Activated naive CD4-positive, alpha-beta T cell treated with Interleukin-2 at 50 U/mL for 16 hours (primary cell): ENCODE measurements around the gene TDRD15.
"Not testable (repeated sequence)": the region's sequence is repeated elsewhere in the genome, so short reads cannot be mapped to it uniquely, and the experiment has no call there.

Experiments
- DNase-seq: peaks from one replicate; pipeline ENCODE4 v3.0.0-alpha.2; 2020

TDRD15 gene

GRCh38 chr2:21123473-21124393 is at the start of gene TDRD15:
TDRD15 (plus strand) TSS chr2:21123968; CDS start chr2:21137468, 13,500 bp downstream.
- no peak for DNase-seq

- no peak for DNase-seq
Measured at GRCh38 chr2:21078296-21078695, 45.5 kb upstream of the TDRD15 start.

GRCh38 chr2:21083482-21083881 is 40.3 kb upstream of the TDRD15 start:
- DNase-seq: no peak

- no peak for DNase-seq
Measured at GRCh38 chr2:21084401-21084800, 39.4 kb upstream of the TDRD15 start.

- no peak for DNase-seq
Measured at GRCh38 chr2:21092308-21092869, 31.4 kb upstream of the TDRD15 start.

GRCh38 chr2:21095178-21095577 is 28.6 kb upstream of the TDRD15 start:
- no peak for DNase-seq

- no peak for DNase-seq
Measured at GRCh38 chr2:21095714-21096113, 28.1 kb upstream of the TDRD15 start.

DNA sequence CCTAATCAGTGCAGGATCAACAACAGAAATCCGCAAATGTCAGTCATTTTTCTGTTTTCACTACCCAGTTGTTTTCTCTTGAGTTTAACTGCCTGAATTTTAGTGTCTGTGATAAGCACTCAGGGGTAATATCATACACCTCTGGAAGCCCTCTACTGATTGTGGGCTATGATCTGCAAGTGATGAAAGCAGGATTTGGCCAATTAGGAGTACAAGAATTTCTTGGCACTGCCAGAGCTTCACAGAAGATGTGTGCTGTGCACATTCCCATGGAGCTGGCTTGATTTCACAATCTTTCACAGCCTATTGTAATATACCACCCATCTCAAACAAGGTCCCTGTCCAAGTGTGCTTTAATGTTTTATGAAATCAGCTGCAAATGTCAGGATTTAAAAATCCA is 27.3 kb upstream of the TDRD15 start:
- DNase-seq: no peak

GRCh38 chr2:21097331-21097730 is 26.4 kb upstream of the TDRD15 start:
- DNase-seq: no peak

- DNase-seq: no peak
Measured at GRCh38 chr2:21098294-21098693, 25.5 kb upstream of the TDRD15 start.

GRCh38 chr2:21099281-21099907 is 24.4 kb upstream of the TDRD15 start:
- no peak for DNase-seq

GRCh38 chr2:21101514-21102155 is 22.1 kb upstream of the TDRD15 start:
- not testable (repeated sequence) for DNase-seq

DNA sequence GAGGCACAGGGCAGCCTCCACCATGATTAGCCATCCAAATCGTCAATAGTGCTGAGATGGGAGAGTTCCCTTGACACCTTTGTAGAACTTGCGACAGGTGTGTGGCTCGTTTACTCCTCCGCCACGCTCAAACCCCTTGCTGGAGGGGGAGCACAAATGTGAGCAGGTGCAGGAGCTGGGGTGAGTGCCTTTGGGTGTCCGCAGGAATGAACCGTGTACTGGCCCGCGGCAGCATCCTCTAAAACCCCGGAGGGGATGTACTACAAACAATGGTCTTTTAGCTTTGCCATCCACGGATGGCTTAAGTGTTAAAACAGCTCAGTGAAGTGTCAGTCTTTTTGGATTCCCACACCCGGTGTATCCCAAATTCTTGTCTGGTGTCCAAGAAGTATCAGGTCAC is 21.4 kb upstream of the TDRD15 start:
- DNase-seq: no peak

DNA sequence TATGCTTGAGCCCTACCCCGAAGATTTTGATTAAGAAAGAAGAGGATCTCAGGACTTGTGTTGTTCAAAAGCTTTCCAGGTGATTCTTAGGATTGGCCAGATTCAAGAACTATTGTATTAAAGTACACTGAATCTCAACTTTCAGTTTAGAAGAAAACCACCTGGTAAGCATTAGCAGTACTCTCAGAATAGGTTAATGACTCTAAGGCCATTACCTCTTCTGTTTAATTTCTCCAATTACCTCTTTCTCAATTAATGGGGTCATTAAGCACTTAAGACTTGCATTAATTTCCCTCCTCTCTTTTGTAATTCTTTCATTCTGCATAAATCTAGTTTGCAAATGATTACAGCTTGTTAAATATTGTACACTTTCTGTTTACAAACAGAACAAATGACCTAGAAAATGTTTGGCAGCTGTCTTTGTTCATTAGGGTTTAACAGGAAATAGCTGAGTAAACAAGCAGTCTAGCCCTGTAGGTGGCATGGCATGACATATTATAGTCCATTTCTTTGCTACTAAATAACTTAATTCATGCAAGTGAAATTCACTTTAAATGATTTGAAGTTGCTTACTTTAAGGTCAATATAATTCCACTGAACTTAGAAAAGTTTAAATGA is 20.4 kb upstream of the TDRD15 start:
- no peak for DNase-seq

DNA sequence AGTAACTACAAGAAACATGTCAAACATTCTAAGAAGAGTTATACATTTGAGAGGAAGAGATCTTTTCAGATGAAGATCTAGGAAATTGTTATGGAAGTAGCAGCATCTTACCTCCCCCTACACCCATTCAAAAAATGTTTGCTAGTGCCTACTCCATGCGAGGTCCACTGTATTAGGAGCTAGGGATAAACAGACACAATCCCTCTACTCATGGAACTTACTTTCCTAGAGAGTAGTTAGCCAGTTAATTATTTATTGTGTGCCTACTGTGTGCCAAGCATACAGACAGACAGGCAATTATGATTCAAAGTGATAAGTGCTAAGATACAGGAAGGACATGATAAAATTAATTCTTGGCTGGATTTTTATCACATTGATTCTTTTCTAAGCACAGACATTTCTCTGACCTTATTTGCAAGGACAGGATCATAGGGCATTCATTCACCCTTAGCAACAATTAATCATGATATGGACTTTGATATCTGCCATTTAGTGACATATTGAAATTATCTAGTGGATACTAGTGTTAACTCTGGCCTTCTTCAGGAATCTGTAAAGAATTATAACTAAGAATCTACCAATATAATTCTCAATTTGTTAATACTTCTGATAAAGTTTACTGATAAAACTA is 19.6 kb upstream of the TDRD15 start:
- DNase-seq: no peak

DNA sequence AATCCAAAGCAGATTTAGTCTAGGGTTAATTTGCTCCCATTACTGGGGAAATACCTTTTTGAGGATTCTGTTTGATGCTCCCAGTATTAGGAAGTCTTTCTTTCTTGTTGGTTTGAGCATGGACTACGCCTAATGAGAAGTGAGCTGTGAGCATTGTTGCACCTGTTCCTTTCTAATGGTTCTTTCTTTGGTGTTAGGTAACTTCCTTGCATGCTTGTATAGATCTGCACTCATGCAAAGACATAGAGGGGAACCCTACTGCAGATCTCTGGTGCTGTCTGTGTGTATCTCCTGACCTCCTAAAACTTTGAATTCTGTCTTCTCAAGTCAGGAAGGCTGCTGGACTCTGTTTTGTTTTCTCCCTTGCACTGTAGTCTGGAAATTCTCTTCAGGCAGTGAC is 12.8 kb upstream of the TDRD15 start:
- no peak for DNase-seq

DNA sequence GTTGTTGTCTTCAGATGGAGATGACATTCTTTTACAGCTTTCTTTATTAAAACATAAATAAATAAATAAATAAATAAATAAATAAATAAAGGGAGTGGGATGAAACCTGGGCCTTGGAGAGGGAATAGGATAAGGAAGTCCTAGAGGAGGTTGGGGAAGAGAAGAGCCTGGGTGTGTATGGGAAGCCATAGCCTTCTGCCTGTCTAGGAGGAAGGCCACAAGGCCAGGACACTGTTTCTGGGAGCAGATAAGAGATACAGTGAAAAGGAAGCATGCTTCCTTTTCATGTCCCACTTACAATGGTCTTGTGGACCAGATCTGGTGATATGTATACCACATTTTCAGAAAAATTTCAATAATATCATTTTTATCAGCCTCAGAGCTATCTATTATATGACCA is 6.1 kb upstream of the TDRD15 start:
- DNase-seq: no peak

DNA sequence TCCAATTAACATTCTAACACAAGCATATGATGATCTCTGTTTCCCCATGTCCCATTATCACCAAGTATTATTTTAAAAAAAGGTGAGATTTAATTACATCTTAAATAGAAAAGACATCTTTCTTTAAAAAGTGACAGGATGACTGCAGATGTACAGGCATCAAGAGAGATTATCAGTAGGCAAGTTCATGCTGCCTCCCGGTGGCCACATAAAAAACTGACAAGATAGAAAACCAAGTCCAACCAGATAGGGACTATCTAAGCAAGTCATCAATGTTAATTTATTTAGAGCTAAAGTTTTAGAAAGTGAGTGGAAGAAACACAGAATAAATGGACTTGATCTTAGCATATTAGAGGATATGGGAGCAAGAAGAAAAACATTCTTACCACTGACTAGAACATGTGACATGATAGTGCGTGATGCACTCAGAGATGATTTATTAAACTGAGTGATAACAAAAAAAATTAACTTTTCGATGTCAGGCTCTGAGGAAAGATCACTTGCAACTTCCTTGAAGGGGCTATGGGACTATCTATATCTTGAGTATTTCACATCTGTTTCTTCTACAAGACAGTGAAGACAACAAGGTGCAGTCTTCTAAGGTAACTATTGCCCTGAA is 5.4 kb upstream of the TDRD15 start:
- DNase-seq: no peak

- no peak for DNase-seq
Measured at GRCh38 chr2:21131861-21132260, 8.1 kb downstream of the TDRD15 start.

GRCh38 chr2:21135585-21135984 is 11.8 kb downstream of the TDRD15 start:
- DNase-seq: no peak

DNA sequence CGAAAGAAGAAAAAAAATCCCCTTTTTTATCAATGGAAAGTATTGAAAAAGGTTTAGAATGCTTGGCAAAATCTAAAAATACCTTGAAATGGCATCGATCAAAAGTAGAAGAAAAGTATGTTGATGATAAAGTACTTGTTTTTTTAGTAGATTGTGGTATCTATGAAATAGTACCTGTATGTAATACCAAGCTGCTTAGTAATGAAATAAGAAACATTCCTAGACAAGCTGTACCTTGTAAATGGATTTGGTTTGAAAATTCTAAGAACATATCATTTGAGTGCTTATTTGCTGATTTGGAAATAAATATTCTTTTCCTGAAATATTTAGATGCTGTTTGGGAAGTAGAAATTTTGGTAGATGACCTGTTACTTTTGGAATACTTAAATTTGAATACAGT is 18.4 kb downstream of the TDRD15 start:
- no peak for DNase-seq

DNA sequence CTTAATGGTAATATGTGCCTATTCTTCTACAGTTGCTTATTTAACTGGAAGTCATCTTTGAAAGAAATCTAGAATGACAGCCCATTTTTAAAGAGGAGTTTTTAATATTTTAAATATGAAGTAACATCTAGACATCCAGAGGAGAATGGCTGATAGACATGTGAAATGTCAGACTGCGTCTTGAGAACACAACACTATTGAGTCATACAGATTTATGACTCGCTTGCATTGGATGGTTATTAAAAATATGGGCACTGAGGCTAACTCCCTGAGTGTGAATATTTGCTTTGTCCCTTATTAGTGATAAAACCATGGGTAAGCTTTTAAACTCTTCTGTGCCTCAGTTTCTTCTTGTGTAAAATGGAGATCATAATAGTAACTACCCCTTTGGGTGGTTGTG is 22.9 kb downstream of the TDRD15 start:
- DNase-seq: no peak
